ENCODE data around the gene TOX3. TPM values are rescaled to one million over a fixed set of nuclear protein-coding genes. Genes with fewer than 3 reads are reported as not detected.

The TOX3 gene
- total and polyA plus RNA-seq, 2 of the 13 experiments (the other 11 are each of a cell fraction or from before 2014, with no cell fraction given) = 14.5 to 98.6 TPM

- TF ChIP-seq MTERF4 (CRISPR knock-in tag; IDR thresholded peaks at IDR 0.05) (no peak; the same call in 1 of the 2 replicates), HOXD1 (CRISPR knock-in tag; IDR thresholded peaks at IDR 0.05) (no peak), KLF15 (CRISPR knock-in tag; IDR thresholded peaks at IDR 0.05; ENCODE audit: borderline replicate concordance) (no peak), PCBP1 (IDR thresholded peaks at IDR 0.05; ENCODE audit: borderline replicate concordance, low read depth, low read length) (no peak), ZNF142 (CRISPR knock-in tag; IDR thresholded peaks at IDR 0.05) (no peak), ZNF234 (CRISPR knock-in tag; conservative IDR thresholded peaks at IDR 0.05) (no peak), HIC2 (CRISPR knock-in tag; IDR thresholded peaks at IDR 0.05; ENCODE audit: low read depth) (0 out of 2 replicates have a peak, but pooled peaks have one; percentile 33), ZSCAN5A (CRISPR knock-in tag; IDR thresholded peaks at IDR 0.05; ENCODE audit: borderline replicate concordance) (no peak), RXRB (CRISPR knock-in tag; IDR thresholded peaks at IDR 0.05; ENCODE audit: borderline replicate concordance) (peak; percentile 65), HMGA1 (CRISPR knock-in tag; conservative IDR thresholded peaks at IDR 0.05) (no peak), ZNF772 (CRISPR knock-in tag; IDR thresholded peaks at IDR 0.05) (no peak; the same call in 1 of the 2 replicates), NFATC3 (CRISPR knock-in tag; IDR thresholded peaks at IDR 0.05) (no peak), REL (CRISPR knock-in tag; conservative IDR thresholded peaks at IDR 0.05) (no peak), ZNF776 (CRISPR knock-in tag; IDR thresholded peaks at IDR 0.05) (no peak), ZSCAN30 (CRISPR knock-in tag; IDR thresholded peaks at IDR 0.05) (no peak), HNRNPLL (IDR thresholded peaks at IDR 0.05; ENCODE audit: low read depth, low read length, poor library complexity, severe bottlenecking) (no peak)
These were observed 15.2 kb upstream of the TOX3 start (continued) for GRCh38 chr16:52561910-52562741.
